WTC11 (cell line): ENCODE data around the gene TH. TPM values are rescaled to one million over a fixed set of nuclear protein-coding genes. Genes with fewer than 3 reads are reported as not detected.
"Not testable (repeated sequence)": the region's sequence is repeated elsewhere in the genome, so short reads cannot be mapped to it uniquely, and the experiment has no call there.

Source experiments
- ATAC-seq: fragments of 200-7000 bp; cut with Tn5 transposase; 2 replicates; pipeline ENCODE4 v1.10.0; 2021; ENCODE audit warnings: mild to moderate bottlenecking, moderate library complexity
- CTCF ChIA-PET: fragments of 300-600 bp; sonication (Branson Sonifier 250); formaldehyde crosslinking; loops from one replicate; lab custom pipeline; 2021; ENCODE audit warnings: antibody characterized with exemption; lab: Charles Lee
- POLR2A ChIA-PET: fragments of 350-600 bp; sonication (Branson Sonifier 250); formaldehyde crosslinking; loops from one replicate; lab custom pipeline; 2021; ENCODE audit warnings: antibody characterized with exemption; lab: Charles Lee
- DNase-seq: peaks from one replicate; pipeline ENCODE4 v3.0.0; 2021; ENCODE audit warnings: low spot score
- H3K27ac Mint-ChIP-seq: 2 replicates; pipeline ENCODE4 v1.8.0; 2021; ENCODE audit warnings: mixed read lengths
- H3K27me3 Mint-ChIP-seq: 2 replicates; pipeline ENCODE4 v1.8.0; 2021; ENCODE audit warnings: low read depth, mild to moderate bottlenecking, moderate library complexity, mixed read lengths
- H3K36me3 Mint-ChIP-seq: 2 replicates; pipeline ENCODE4 v1.8.0; 2021; ENCODE audit warnings: mixed read lengths
- H3K4me1 Mint-ChIP-seq: 2 replicates; pipeline ENCODE4 v1.8.0; 2022; ENCODE audit warnings: mixed read lengths
- H3K4me3 Mint-ChIP-seq: 2 replicates; pipeline ENCODE4 v1.8.0; 2021; ENCODE audit warnings: mild to moderate bottlenecking, moderate library complexity, mixed read lengths
- H3K9me3 Mint-ChIP-seq: 2 replicates; pipeline ENCODE4 v1.8.0; 2021; ENCODE audit warnings: mixed read lengths
- ATF2 ChIP-seq: sonication (generic); formaldehyde crosslinking; IDR thresholded peaks from 2 replicates; pipeline ENCODE4 v1.8.1; 2022; ENCODE audit warnings: low read depth, missing genetic modification reagents, borderline replicate concordance
- CREB1 ChIP-seq: sonication (generic); formaldehyde crosslinking; IDR thresholded peaks from 2 replicates; pipeline ENCODE4 v1.8.0; 2023; ENCODE audit warnings: mild to moderate bottlenecking, missing genetic modification reagents
- ELF4 ChIP-seq: sonication (generic); formaldehyde crosslinking; IDR thresholded peaks from 2 replicates; pipeline ENCODE4 v1.8.1; 2022; ENCODE audit warnings: low read depth, mild to moderate bottlenecking, moderate library complexity, missing genetic modification reagents
- ESRRA ChIP-seq: sonication (generic); formaldehyde crosslinking; IDR thresholded peaks from 2 replicates; pipeline ENCODE4 v1.8.1; 2022; ENCODE audit warnings: mild to moderate bottlenecking, missing genetic modification reagents, borderline replicate concordance
- GABPB1 ChIP-seq: sonication (generic); formaldehyde crosslinking; IDR thresholded peaks from 2 replicates; pipeline ENCODE4 v1.8.1; 2023; ENCODE audit warnings: mild to moderate bottlenecking, missing genetic modification reagents
- JAZF1 ChIP-seq: fragments of 250-450 bp; sonication (Bioruptor Pico); IDR thresholded peaks from 2 replicates; pipeline ENCODE4 v1.9.0; 2021; ENCODE audit warnings: moderate library complexity, mild to moderate bottlenecking, inconsistent platforms
- MAX ChIP-seq: sonication (generic); formaldehyde crosslinking; IDR thresholded peaks from 2 replicates; pipeline ENCODE4 v1.8.0; 2022; ENCODE audit warnings: mild to moderate bottlenecking, missing genetic modification reagents
- NFATC4 ChIP-seq: fragments of 250-450 bp; sonication (Bioruptor Pico); IDR thresholded peaks from 2 replicates; pipeline ENCODE4 v1.9.0; 2021; ENCODE audit warnings: mild to moderate bottlenecking
- NR1H2 ChIP-seq: sonication (generic); formaldehyde crosslinking; IDR thresholded peaks from 2 replicates; pipeline ENCODE4 v1.9.0; 2021; ENCODE audit warnings: mild to moderate bottlenecking, moderate library complexity, missing genetic modification reagents
- NR2C2 ChIP-seq: sonication (generic); formaldehyde crosslinking; IDR thresholded peaks from 2 replicates; pipeline ENCODE4 v1.8.0; 2022; ENCODE audit warnings: mild to moderate bottlenecking, missing genetic modification reagents
- TCF7 ChIP-seq: sonication (generic); formaldehyde crosslinking; IDR thresholded peaks from 2 replicates; pipeline ENCODE4 v1.8.0; 2022; ENCODE audit warnings: mild to moderate bottlenecking, low read depth, missing genetic modification reagents, moderate library complexity
- ZNF263 ChIP-seq: sonication (generic); formaldehyde crosslinking; IDR thresholded peaks from 2 replicates; pipeline ENCODE4 v1.8.1; 2022; ENCODE audit warnings: low read depth, mild to moderate bottlenecking, moderate library complexity, missing genetic modification reagents
- ZNF512 ChIP-seq: sonication (generic); formaldehyde crosslinking; IDR thresholded peaks from 2 replicates; pipeline ENCODE4 v1.8.1; 2022; ENCODE audit warnings: missing genetic modification reagents, borderline replicate concordance
- total RNA-seq: library from RNA; stranded (reverse); gene quantifications from 3 replicates; pipeline ENCODE4 v1.2.3, GENCODE V29; 2021
- TF ChIP-seq, protein P1 (sequence below): sonication (generic); formaldehyde crosslinking; IDR thresholded peaks from 2 replicates; pipeline ENCODE4 v1.8.1; 2023; ENCODE audit warnings: mild to moderate bottlenecking, missing genetic modification reagents
- TF ChIP-seq, protein P2 (sequence below): fragments of 250-450 bp; sonication (Bioruptor Pico); IDR thresholded peaks from 2 replicates; pipeline ENCODE4 v2.1.2; 2022; ENCODE audit warnings: mild to moderate bottlenecking, moderate library complexity
- TF ChIP-seq, protein P3 (sequence below): sonication (generic); formaldehyde crosslinking; IDR thresholded peaks from 2 replicates; pipeline ENCODE4 v1.8.0; 2022; ENCODE audit warnings: mild to moderate bottlenecking, missing genetic modification reagents
- TF ChIP-seq, protein P4 (sequence below): sonication (generic); formaldehyde crosslinking; IDR thresholded peaks from 2 replicates; pipeline ENCODE4 v1.8.1; 2023; ENCODE audit warnings: mild to moderate bottlenecking, missing genetic modification reagents, borderline replicate concordance
- TF ChIP-seq, protein P5 (sequence below): fragments of 250-450 bp; sonication (Bioruptor Pico); IDR thresholded peaks from 2 replicates; pipeline ENCODE4 v1.9.0; 2021; ENCODE audit warnings: mild to moderate bottlenecking

TH gene
- total RNA-seq, 1 experiment from 2014 or later: not detected

DNA sequence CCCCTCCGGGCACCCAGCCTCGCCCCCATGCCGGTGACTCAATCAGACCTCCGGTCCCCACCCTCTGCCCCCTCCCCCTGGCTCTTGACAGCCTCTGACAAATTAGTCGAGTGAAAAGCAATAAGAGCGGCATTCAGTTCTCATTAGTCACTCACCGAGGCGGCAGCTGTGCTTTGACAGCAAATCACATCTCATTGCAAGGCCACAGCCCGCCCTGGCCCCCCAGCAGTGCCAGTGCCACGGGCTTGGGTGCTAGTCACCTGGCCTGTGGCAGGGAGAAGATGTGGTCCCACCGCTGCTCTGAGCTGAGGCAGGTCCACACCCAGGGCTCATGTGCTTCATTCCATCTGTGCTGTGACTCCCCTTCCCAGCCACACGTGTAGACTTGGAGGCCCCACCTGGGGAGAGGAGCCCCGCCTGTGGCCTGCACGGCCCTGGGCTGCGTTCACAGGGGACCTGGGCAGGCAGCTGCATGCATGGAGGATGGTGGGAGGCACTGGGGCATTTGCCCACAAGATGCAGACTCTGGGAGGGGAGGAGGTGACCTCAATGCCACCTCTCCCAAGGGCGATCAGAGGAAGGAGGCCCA is 7.4 kb upstream of the TH start:
- ATAC-seq: no peak
- H3K4me1 Mint-ChIP-seq: no peaks in the 10 kb centered on the region
- no peak for DNase-seq
- peaks cover 2% of the 10 kb centered on the region; the same call in 1 of the 2 replicates for H3K27me3 Mint-ChIP-seq
- TF ChIP-seq, protein P1, sequence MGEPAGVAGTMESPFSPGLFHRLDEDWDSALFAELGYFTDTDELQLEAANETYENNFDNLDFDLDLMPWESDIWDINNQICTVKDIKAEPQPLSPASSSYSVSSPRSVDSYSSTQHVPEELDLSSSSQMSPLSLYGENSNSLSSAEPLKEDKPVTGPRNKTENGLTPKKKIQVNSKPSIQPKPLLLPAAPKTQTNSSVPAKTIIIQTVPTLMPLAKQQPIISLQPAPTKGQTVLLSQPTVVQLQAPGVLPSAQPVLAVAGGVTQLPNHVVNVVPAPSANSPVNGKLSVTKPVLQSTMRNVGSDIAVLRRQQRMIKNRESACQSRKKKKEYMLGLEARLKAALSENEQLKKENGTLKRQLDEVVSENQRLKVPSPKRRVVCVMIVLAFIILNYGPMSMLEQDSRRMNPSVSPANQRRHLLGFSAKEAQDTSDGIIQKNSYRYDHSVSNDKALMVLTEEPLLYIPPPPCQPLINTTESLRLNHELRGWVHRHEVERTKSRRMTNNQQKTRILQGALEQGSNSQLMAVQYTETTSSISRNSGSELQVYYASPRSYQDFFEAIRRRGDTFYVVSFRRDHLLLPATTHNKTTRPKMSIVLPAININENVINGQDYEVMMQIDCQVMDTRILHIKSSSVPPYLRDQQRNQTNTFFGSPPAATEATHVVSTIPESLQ (CRISPR knock-in tag): no peak
- TF ChIP-seq TCF7 (CRISPR knock-in tag) (no peak), JAZF1 (CRISPR knock-in tag) (no peak), ATF2 (CRISPR knock-in tag) (no peak), NR1H2 (no peak), MAX (CRISPR knock-in tag) (no peak), CREB1 (CRISPR knock-in tag) (no peak), NFATC4 (CRISPR knock-in tag) (no peak), GABPB1 (CRISPR knock-in tag) (no peak), ELF4 (CRISPR knock-in tag) (no peak)
- TF ChIP-seq, protein P2, sequence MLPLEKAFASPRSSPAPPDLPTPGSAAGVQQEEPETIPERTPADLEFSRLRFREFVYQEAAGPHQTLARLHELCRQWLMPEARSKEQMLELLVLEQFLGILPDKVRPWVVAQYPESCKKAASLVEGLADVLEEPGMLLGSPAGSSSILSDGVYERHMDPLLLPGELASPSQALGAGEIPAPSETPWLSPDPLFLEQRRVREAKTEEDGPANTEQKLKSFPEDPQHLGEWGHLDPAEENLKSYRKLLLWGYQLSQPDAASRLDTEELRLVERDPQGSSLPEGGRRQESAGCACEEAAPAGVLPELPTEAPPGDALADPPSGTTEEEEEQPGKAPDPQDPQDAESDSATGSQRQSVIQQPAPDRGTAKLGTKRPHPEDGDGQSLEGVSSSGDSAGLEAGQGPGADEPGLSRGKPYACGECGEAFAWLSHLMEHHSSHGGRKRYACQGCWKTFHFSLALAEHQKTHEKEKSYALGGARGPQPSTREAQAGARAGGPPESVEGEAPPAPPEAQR: no peak
- H3K9me3 Mint-ChIP-seq: no peaks in the 10 kb centered on the region
- H3K4me3 Mint-ChIP-seq: no peak overlapping the region
- CTCF ChIA-PET: no interaction called here
- no peaks in the 10 kb centered on the region for H3K36me3 Mint-ChIP-seq
- no peak overlapping the region for H3K27ac Mint-ChIP-seq
- POLR2A ChIA-PET: no interaction called here

GRCh38 chr11:2178055-2178773 is 6.6 kb upstream of the TH start:
- H3K4me3 Mint-ChIP-seq, H3K4me1 Mint-ChIP-seq, H3K27ac Mint-ChIP-seq, H3K27me3 Mint-ChIP-seq, POLR2A ChIA-PET, H3K9me3 Mint-ChIP-seq, DNase-seq, ATAC-seq, H3K36me3 Mint-ChIP-seq: not testable (repeated sequence)
- CTCF ChIA-PET: interaction anchor here (0.6 to 1.3 kb wide), 2 partner anchors 8 to 1407 kb away, joined by 3 to 6 read pairs; no protein-coding TSS in a partner anchor

GRCh38 chr11:2177076-2177475 is 5.5 kb upstream of the TH start:
- ATAC-seq: no peak
- Mint-ChIP-seq H3K36me3 (no peaks in the 10 kb centered on the region), H3K4me3 (no peak overlapping the region), H3K27ac (no peak overlapping the region), H3K27me3 (peaks cover 2% of the 10 kb centered on the region; the same call in 1 of the 2 replicates), H3K4me1 (no peaks in the 10 kb centered on the region), H3K9me3 (no peaks in the 10 kb centered on the region)
- DNase-seq: no peak
- POLR2A ChIA-PET: no interaction called here
- CTCF ChIA-PET: no interaction called here
- TF ChIP-seq ZNF512 (CRISPR knock-in tag) (no peak), NR2C2 (CRISPR knock-in tag) (no peak), ESRRA (CRISPR knock-in tag) (no peak), ZNF263 (no peak), MAX (CRISPR knock-in tag) (no peak), CREB1 (CRISPR knock-in tag) (no peak)
- TF ChIP-seq, protein P3, sequence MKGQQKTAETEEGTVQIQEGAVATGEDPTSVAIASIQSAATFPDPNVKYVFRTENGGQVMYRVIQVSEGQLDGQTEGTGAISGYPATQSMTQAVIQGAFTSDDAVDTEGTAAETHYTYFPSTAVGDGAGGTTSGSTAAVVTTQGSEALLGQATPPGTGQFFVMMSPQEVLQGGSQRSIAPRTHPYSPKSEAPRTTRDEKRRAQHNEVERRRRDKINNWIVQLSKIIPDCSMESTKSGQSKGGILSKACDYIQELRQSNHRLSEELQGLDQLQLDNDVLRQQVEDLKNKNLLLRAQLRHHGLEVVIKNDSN (CRISPR knock-in tag): no peak
- TF ChIP-seq, protein P4, sequence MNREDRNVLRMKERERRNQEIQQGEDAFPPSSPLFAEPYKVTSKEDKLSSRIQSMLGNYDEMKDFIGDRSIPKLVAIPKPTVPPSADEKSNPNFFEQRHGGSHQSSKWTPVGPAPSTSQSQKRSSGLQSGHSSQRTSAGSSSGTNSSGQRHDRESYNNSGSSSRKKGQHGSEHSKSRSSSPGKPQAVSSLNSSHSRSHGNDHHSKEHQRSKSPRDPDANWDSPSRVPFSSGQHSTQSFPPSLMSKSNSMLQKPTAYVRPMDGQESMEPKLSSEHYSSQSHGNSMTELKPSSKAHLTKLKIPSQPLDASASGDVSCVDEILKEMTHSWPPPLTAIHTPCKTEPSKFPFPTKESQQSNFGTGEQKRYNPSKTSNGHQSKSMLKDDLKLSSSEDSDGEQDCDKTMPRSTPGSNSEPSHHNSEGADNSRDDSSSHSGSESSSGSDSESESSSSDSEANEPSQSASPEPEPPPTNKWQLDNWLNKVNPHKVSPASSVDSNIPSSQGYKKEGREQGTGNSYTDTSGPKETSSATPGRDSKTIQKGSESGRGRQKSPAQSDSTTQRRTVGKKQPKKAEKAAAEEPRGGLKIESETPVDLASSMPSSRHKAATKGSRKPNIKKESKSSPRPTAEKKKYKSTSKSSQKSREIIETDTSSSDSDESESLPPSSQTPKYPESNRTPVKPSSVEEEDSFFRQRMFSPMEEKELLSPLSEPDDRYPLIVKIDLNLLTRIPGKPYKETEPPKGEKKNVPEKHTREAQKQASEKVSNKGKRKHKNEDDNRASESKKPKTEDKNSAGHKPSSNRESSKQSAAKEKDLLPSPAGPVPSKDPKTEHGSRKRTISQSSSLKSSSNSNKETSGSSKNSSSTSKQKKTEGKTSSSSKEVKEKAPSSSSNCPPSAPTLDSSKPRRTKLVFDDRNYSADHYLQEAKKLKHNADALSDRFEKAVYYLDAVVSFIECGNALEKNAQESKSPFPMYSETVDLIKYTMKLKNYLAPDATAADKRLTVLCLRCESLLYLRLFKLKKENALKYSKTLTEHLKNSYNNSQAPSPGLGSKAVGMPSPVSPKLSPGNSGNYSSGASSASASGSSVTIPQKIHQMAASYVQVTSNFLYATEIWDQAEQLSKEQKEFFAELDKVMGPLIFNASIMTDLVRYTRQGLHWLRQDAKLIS: no peak
- TF ChIP-seq, protein P5, sequence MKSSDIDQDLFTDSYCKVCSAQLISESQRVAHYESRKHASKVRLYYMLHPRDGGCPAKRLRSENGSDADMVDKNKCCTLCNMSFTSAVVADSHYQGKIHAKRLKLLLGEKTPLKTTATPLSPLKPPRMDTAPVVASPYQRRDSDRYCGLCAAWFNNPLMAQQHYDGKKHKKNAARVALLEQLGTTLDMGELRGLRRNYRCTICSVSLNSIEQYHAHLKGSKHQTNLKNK (CRISPR knock-in tag): no peak
